ENCODE measurements around the gene HOXB3.
"Not testable (repeated sequence)": the region's sequence is repeated elsewhere in the genome, so short reads cannot be mapped to it uniquely, and the experiment has no call there.

The HOXB3 gene

DNA sequence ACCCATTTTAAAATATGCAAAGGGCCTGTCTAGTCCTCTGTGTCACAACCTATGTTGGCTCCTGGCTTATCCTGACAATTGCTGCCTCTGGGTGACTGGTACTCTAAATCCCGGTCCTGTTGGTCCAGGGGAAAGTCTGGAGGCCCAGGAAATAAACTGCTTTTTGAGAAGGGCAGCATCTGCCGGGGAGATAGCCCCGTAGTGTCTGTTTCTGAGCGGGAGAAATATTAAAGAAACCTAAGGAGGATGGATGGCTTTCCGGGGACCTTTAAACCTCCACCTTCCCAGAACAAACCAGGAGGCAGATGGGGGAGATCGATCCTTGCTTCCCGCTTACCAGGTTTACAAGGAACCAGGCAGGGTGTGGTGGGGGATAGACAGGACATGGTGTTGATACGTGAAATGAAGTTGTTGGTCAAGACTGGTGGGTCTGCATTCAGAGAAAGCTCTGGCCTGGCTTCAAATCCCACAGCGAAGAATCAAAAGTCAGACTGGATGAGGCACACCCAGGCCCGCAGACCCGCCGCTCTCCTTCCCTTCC lies 48.9 kb downstream of the HOXB3 start:
- Histone ChIP-seq H3K27me3 (ENCODE audit: control insufficient read depth in 2 of 2, insufficient read depth in 2 of 2, low read length in 2 of 2) (peaks cover 0 to 3% of the 10 kb centered on the region in 2 donors), H3K4me1 (ENCODE audit: control insufficient read depth in 2 of 2, insufficient read depth in 2 of 2, low read length in 2 of 2) (peaks cover 6 to 7% of the 10 kb centered on the region in 2 donors), H3K4me3 (ENCODE audit: low read length in 2 of 2) (peak overlapping the region; percentile 53 to 80), H3K9me3 (ENCODE audit: control insufficient read depth in 2 of 2, low read length in 2 of 2) (no peaks in the 10 kb centered on the region), H3K36me3 (ENCODE audit: control insufficient read depth in 2 of 2, insufficient read depth in 2 of 2, low read length in 2 of 2) (no peaks in the 10 kb centered on the region), H3K27ac (ENCODE audit: low read depth in 2 of 2, low read length in 2 of 2) (peak overlapping the region; percentile 82 to 87), H3K9ac (ENCODE audit: low read depth in 1 of 2, low read length in 2 of 2) (peak overlapping the region; percentile 69)

GRCh38 chr17:48540213-48540612 lies 49.8 kb downstream of the HOXB3 start:
- no peaks in the 10 kb centered on the region for H3K9me3 ChIP-seq (ENCODE audit: control insufficient read depth in 2 of 2, low read length in 2 of 2)
- H3K27me3 ChIP-seq (ENCODE audit: control insufficient read depth in 2 of 2, insufficient read depth in 2 of 2, low read length in 2 of 2) = peaks cover 0 to 3% of the 10 kb centered on the region in 2 donors
- H3K4me3 ChIP-seq (ENCODE audit: low read length in 2 of 2) = no peak overlapping the region
- H3K4me1 ChIP-seq (ENCODE audit: control insufficient read depth in 2 of 2, insufficient read depth in 2 of 2, low read length in 2 of 2) = peaks cover 0 to 2% of the 10 kb centered on the region in 2 donors
- no peak overlapping the region for H3K27ac ChIP-seq (ENCODE audit: low read depth in 2 of 2, low read length in 2 of 2)
- no peak overlapping the region for H3K9ac ChIP-seq (ENCODE audit: low read depth in 1 of 2, low read length in 2 of 2)
- H3K36me3 ChIP-seq (ENCODE audit: control insufficient read depth in 2 of 2, insufficient read depth in 2 of 2, low read length in 2 of 2) = no peaks in the 10 kb centered on the region

GRCh38 chr17:48539177-48539576 lies 50.9 kb downstream of the HOXB3 start:
- Histone ChIP-seq H3K27ac (ENCODE audit: low read depth in 2 of 2, low read length in 2 of 2) (no peak overlapping the region), H3K36me3 (ENCODE audit: control insufficient read depth in 2 of 2, insufficient read depth in 2 of 2, low read length in 2 of 2) (no peaks in the 10 kb centered on the region), H3K9ac (ENCODE audit: low read depth in 1 of 2, low read length in 2 of 2) (no peak overlapping the region), H3K27me3 (ENCODE audit: control insufficient read depth in 2 of 2, insufficient read depth in 2 of 2, low read length in 2 of 2) (peaks cover 0 to 3% of the 10 kb centered on the region in 2 donors), H3K9me3 (ENCODE audit: control insufficient read depth in 2 of 2, low read length in 2 of 2) (no peaks in the 10 kb centered on the region), H3K4me1 (ENCODE audit: control insufficient read depth in 2 of 2, insufficient read depth in 2 of 2, low read length in 2 of 2) (no peaks in the 10 kb centered on the region), H3K4me3 (ENCODE audit: low read length in 2 of 2) (no peak overlapping the region)

DNA sequence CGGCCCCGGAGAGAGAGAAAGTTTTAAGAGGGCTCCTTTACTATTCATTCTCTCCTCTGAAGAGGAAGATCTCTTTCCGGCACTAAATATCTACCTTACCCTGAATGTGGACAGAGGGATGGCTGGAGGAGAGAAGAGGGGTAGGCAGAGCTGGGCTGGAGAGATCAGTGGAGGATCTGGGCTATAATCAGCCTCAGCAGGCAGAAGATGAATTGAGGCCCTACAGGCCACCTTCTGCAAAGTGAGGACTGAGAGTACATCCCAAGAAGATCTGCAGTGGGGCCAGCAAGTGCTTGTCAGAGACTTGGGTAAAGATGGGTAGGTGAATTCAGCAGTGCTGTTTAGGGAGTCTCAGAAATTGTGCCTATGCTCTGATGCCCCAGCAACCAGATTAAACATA lies 52.7 kb downstream of the HOXB3 start:
- no peaks in the 10 kb centered on the region for H3K27me3 ChIP-seq (ENCODE audit: control insufficient read depth in 2 of 2, insufficient read depth in 2 of 2, low read length in 2 of 2)
- H3K4me1 ChIP-seq (ENCODE audit: control insufficient read depth in 2 of 2, insufficient read depth in 2 of 2, low read length in 2 of 2) = no peaks in the 10 kb centered on the region
- H3K27ac ChIP-seq (ENCODE audit: low read depth in 2 of 2, low read length in 2 of 2) = no peak overlapping the region
- no peak overlapping the region for H3K4me3 ChIP-seq (ENCODE audit: low read length in 2 of 2)
- H3K36me3 ChIP-seq (ENCODE audit: control insufficient read depth in 2 of 2, insufficient read depth in 2 of 2, low read length in 2 of 2) = no peaks in the 10 kb centered on the region
- no peak overlapping the region for H3K9ac ChIP-seq (ENCODE audit: low read depth in 1 of 2, low read length in 2 of 2)
- no peaks in the 10 kb centered on the region for H3K9me3 ChIP-seq (ENCODE audit: control insufficient read depth in 2 of 2, low read length in 2 of 2)

GRCh38 chr17:48535793-48536559 lies 54.1 kb downstream of the HOXB3 start:
- H3K9ac ChIP-seq (ENCODE audit: low read depth in 1 of 2, low read length in 2 of 2); H3K4me1 ChIP-seq (ENCODE audit: control insufficient read depth in 2 of 2, insufficient read depth in 2 of 2, low read length in 2 of 2); H3K27ac ChIP-seq (ENCODE audit: low read depth in 2 of 2, low read length in 2 of 2); H3K4me3 ChIP-seq (ENCODE audit: low read length in 2 of 2); H3K27me3 ChIP-seq (ENCODE audit: control insufficient read depth in 2 of 2, insufficient read depth in 2 of 2, low read length in 2 of 2); H3K9me3 ChIP-seq (ENCODE audit: control insufficient read depth in 2 of 2, low read length in 2 of 2); H3K36me3 ChIP-seq (ENCODE audit: control insufficient read depth in 2 of 2, insufficient read depth in 2 of 2, low read length in 2 of 2): not testable (repeated sequence)

DNA sequence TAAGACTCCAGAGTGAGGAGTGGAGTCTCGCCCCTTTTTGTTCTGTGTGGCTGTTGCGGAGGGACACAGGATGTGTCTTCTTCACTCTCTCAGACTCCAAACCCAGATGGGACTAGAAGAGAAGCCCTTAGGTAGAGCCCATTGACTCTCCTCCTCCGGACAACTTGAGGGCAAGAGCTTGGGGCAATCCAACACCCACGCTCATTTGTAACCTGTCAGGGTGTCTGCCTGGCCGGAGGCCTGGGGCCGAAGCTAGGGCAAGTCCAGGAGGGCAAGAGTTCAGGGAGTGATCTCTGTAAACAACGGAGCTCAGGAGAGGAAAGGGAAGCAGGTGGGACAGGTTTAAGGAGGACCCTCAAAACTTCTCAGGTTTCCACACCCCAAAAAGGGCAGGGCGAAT lies 57.8 kb downstream of the HOXB3 start:
- H3K9me3 ChIP-seq (ENCODE audit: control insufficient read depth in 2 of 2, low read length in 2 of 2) = no peaks in the 10 kb centered on the region
- H3K4me1 ChIP-seq (ENCODE audit: control insufficient read depth in 2 of 2, insufficient read depth in 2 of 2, low read length in 2 of 2) = no peaks in the 10 kb centered on the region
- H3K4me3 ChIP-seq (ENCODE audit: low read length in 2 of 2) = no peak overlapping the region
- no peak overlapping the region for H3K9ac ChIP-seq (ENCODE audit: low read depth in 1 of 2, low read length in 2 of 2)
- H3K27ac ChIP-seq (ENCODE audit: low read depth in 2 of 2, low read length in 2 of 2) = no peak overlapping the region
- no peaks in the 10 kb centered on the region for H3K36me3 ChIP-seq (ENCODE audit: control insufficient read depth in 2 of 2, insufficient read depth in 2 of 2, low read length in 2 of 2)
- peaks cover 0 to 2% of the 10 kb centered on the region in 2 donors for H3K27me3 ChIP-seq (ENCODE audit: control insufficient read depth in 2 of 2, insufficient read depth in 2 of 2, low read length in 2 of 2)

DNA sequence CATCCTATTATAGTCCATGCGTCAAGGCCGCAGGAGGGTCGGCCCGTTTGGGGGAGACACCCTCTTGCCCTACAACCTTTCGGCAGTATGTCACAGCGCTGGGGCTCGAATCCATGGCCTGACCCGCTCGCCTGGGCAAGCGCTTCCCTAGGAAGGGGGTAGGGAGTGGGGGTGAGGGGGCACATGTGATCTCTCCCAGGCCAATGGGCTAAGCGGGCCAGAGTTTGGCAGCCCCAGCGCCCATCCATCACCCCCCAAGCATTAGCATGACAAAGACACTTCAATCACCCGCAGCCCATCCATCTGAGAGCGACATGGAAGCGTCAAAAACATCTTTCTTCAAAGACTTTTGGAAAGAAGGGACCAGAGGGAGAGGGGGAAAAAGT lies 59.2 kb downstream of the HOXB3 start, which contains the start of gene HOXB1:
HOXB1 (minus strand) TSS at position 125 of the 386 bp plus-strand sequence; CDS start at position 18, 107 bp downstream.
- peaks cover 4 to 8% of the 10 kb centered on the region in 2 donors for H3K27me3 ChIP-seq (ENCODE audit: control insufficient read depth in 2 of 2, insufficient read depth in 2 of 2, low read length in 2 of 2)
- no peaks in the 10 kb centered on the region for H3K9me3 ChIP-seq (ENCODE audit: control insufficient read depth in 2 of 2, low read length in 2 of 2)
- H3K27ac ChIP-seq (ENCODE audit: low read depth in 2 of 2, low read length in 2 of 2) = no peak within 1 kb of the TSS
- H3K36me3 ChIP-seq (ENCODE audit: control insufficient read depth in 2 of 2, insufficient read depth in 2 of 2, low read length in 2 of 2) = no peaks in the 10 kb centered on the region
- H3K4me3 ChIP-seq (ENCODE audit: low read length in 2 of 2) = no peak within 1 kb of the TSS
- no peaks in the 10 kb centered on the region for H3K4me1 ChIP-seq (ENCODE audit: control insufficient read depth in 2 of 2, insufficient read depth in 2 of 2, low read length in 2 of 2)
- no peak within 1 kb of the TSS for H3K9ac ChIP-seq (ENCODE audit: low read depth in 1 of 2, low read length in 2 of 2)

GRCh38 chr17:48530208-48530886 lies 59.7 kb downstream of the HOXB3 start:
- Histone ChIP-seq H3K27me3 (ENCODE audit: control insufficient read depth in 2 of 2, insufficient read depth in 2 of 2, low read length in 2 of 2) (peaks cover 4 to 8% of the 10 kb centered on the region in 2 donors), H3K9ac (ENCODE audit: low read depth in 1 of 2, low read length in 2 of 2) (no peak overlapping the region)

DNA sequence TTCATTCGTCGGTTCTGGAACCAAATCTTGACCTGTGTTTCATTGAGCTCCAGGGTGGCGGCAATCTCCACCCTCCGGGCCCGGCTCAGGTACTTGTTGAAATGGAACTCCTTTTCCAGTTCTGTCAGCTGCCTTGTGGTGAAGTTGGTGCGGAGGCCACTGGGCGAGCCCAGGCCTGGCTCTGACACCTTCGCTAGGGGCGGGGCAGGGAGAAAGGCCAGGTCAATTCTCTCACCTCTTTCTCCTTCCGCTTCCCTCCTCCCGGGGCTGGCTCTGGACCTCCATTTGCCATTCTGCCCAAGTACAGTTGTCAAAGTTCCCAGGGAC lies 60.4 kb downstream of the HOXB3 start:
- H3K4me1 ChIP-seq (ENCODE audit: control insufficient read depth in 2 of 2, insufficient read depth in 2 of 2, low read length in 2 of 2) = no peaks in the 10 kb centered on the region
- no peak overlapping the region for H3K9ac ChIP-seq (ENCODE audit: low read depth in 1 of 2, low read length in 2 of 2)
- no peak overlapping the region for H3K27ac ChIP-seq (ENCODE audit: low read depth in 2 of 2, low read length in 2 of 2)
- no peaks in the 10 kb centered on the region for H3K36me3 ChIP-seq (ENCODE audit: control insufficient read depth in 2 of 2, insufficient read depth in 2 of 2, low read length in 2 of 2)
- H3K9me3 ChIP-seq (ENCODE audit: control insufficient read depth in 2 of 2, low read length in 2 of 2) = no peaks in the 10 kb centered on the region
- H3K4me3 ChIP-seq (ENCODE audit: low read length in 2 of 2) = no peak overlapping the region
- peaks cover 4 to 10% of the 10 kb centered on the region in 2 donors for H3K27me3 ChIP-seq (ENCODE audit: control insufficient read depth in 2 of 2, insufficient read depth in 2 of 2, low read length in 2 of 2)

More at GRCh38 chr17:48530208-48530886, 59.7 kb downstream of the HOXB3 start:
- Histone ChIP-seq H3K9me3 (ENCODE audit: control insufficient read depth in 2 of 2, low read length in 2 of 2) (no peaks in the 10 kb centered on the region), H3K4me1 (ENCODE audit: control insufficient read depth in 2 of 2, insufficient read depth in 2 of 2, low read length in 2 of 2) (no peaks in the 10 kb centered on the region), H3K36me3 (ENCODE audit: control insufficient read depth in 2 of 2, insufficient read depth in 2 of 2, low read length in 2 of 2) (no peaks in the 10 kb centered on the region), H3K27ac (ENCODE audit: low read depth in 2 of 2, low read length in 2 of 2) (no peak overlapping the region), H3K4me3 (ENCODE audit: low read length in 2 of 2) (no peak overlapping the region)

DNA sequence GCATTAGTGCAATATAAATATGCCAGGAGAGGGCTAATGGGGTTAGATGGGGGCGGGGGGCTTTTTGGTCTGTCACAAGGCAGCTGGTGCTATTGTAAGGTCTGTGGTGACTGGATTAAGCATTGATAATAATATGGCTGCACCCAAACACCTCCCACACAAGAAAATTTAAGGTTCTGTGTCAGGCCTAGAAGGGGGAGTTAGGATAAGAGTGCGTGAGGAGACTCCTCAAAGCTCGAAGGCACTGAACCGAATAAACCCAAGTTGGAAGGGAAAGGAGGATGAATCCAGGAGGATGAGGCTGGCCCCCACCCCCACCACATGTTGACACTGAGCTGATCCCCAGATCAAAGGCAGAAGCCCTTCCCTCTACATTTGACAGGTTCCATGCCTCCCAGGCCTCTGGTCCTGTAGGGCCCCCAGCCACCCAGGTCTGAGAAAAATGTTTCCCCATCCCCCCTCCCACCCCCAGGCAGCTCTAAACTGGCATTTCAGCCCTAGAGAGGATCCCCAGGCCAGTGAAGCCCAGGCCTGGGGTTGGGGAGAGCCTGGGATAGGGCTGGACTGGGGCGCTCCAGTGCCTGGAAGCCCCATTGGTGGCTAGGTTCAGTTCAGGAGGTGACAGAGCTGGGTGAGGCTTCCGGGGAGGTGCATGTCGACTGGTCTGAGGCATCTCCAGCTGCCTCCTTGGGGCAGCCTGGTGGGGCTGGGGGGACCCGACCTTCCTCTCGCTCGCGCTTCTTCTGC lies 60.9 kb downstream of the HOXB3 start:
- no peak overlapping the region for H3K4me3 ChIP-seq (ENCODE audit: low read length in 2 of 2)
- H3K4me1 ChIP-seq (ENCODE audit: control insufficient read depth in 2 of 2, insufficient read depth in 2 of 2, low read length in 2 of 2) = no peaks in the 10 kb centered on the region
- H3K27me3 ChIP-seq (ENCODE audit: control insufficient read depth in 2 of 2, insufficient read depth in 2 of 2, low read length in 2 of 2) = peaks cover 4 to 10% of the 10 kb centered on the region in 2 donors
- H3K9ac ChIP-seq (ENCODE audit: low read depth in 1 of 2, low read length in 2 of 2) = no peak overlapping the region
- no peaks in the 10 kb centered on the region for H3K36me3 ChIP-seq (ENCODE audit: control insufficient read depth in 2 of 2, insufficient read depth in 2 of 2, low read length in 2 of 2)
- H3K27ac ChIP-seq (ENCODE audit: low read depth in 2 of 2, low read length in 2 of 2) = no peak overlapping the region
- no peaks in the 10 kb centered on the region for H3K9me3 ChIP-seq (ENCODE audit: control insufficient read depth in 2 of 2, low read length in 2 of 2)
